Endothelial cell of umbilical vein (primary cell): ENCODE results near the gene CACNA1C. TPM values are rescaled to one million over a fixed set of nuclear protein-coding genes. Genes with fewer than 3 reads are reported as not detected.

Experiments used
- BruUV-seq: library from RNA; stranded (reverse); fragments of 400-500 nt; replicated peaks from 2 replicates; lab custom pipeline; 2021; lab: Mats Ljungman, UMichigan
- CTCF ChIA-PET: fragments of 300-600, 350-600 bp; sonication (Branson Sonifier 250); formaldehyde crosslinking; loops from one replicate; lab custom pipeline; 2021; ENCODE audit warnings: antibody characterized with exemption, inconsistent platforms; lab: Charles Lee
- POLR2A ChIA-PET: fragments of 300-600, 350-600 bp; sonication (Branson Sonifier 250); formaldehyde crosslinking; loops from one replicate; lab custom pipeline; 2021; ENCODE audit warnings: antibody characterized with exemption, inconsistent platforms; lab: Charles Lee
- DNase-seq: peaks from one replicate; pipeline ENCODE4 v3.0.0-alpha.2; 2011; ENCODE audit warnings: low read depth, low spot score
- FAIRE-seq: peaks from 2 replicates; lab custom pipeline; 2011; peaks lifted over from hg19 to GRCh38; lab: Jason Lieb, UNC
- H2AFZ ChIP-seq: 2 replicates; pipeline ENCODE4 v1.6.0; 2012; ENCODE audit warnings: low read depth, low read length, control low read depth, inconsistent platforms
- H3K27ac ChIP-seq: 2 replicates; pipeline ENCODE4 v1.5.1; 2011; ENCODE audit warnings: low read depth, mild to moderate bottlenecking, control low read depth, low read length, moderate library complexity; ENCODE audit not compliant: insufficient read depth
- H3K27me3 ChIP-seq, 2 experiments: 2 replicates each; pipeline versions ENCODE4 v1.6.0 to v1.6.1; 2011; ENCODE audit warnings: low read length in 2 of 2, mixed read lengths in 1 of 2; ENCODE audit not compliant: control insufficient read depth in 2 of 2, insufficient read depth in 2 of 2
- H3K36me3 ChIP-seq, 2 experiments: 2 replicates in 1 of 2; 3 replicates in 1 of 2; pipeline ENCODE4 v1.5.1; 2011; ENCODE audit warnings: low read length in 2 of 2, mild to moderate bottlenecking in 1 of 2, moderate library complexity in 1 of 2; ENCODE audit not compliant: control insufficient read depth in 2 of 2, insufficient read depth in 2 of 2; ENCODE audit errors: extremely low read depth in 1 of 2
- H3K4me1 ChIP-seq: 3 replicates; pipeline ENCODE4 v1.5.1; 2011; ENCODE audit warnings: mild to moderate bottlenecking, low read length; ENCODE audit not compliant: control insufficient read depth, insufficient read depth; ENCODE audit errors: extremely low read depth
- H3K4me2 ChIP-seq: 2 replicates; pipeline ENCODE4 v1.6.1; 2011; ENCODE audit warnings: low read length, control low read depth, mixed read lengths; ENCODE audit not compliant: insufficient read depth
- H3K4me3 ChIP-seq, 3 experiments: fragments of 200-600 bp in 1 of 3; sonication (generic), shearing (Covaris generic) in 1 of 3; replicated peaks in 1 of 3; 2 replicates each; pipeline ENCODE4 v1.5.1; 2011 to 2016; ENCODE audit warnings: control low read depth in 3 of 3, low read length in 3 of 3, mild to moderate bottlenecking in 2 of 3, inconsistent platforms in 1 of 3, low read depth in 1 of 3, moderate library complexity in 1 of 3; ENCODE audit not compliant: insufficient read depth in 1 of 3
- H3K79me2 ChIP-seq: 2 replicates; pipeline ENCODE4 v1.6.0; 2012; ENCODE audit warnings: low read length, inconsistent platforms; ENCODE audit not compliant: control insufficient read depth, insufficient read depth
- H3K9ac ChIP-seq: replicated peaks from 2 replicates; pipeline ENCODE3; 2011; ENCODE audit warnings: low read length, control low read depth; ENCODE audit not compliant: insufficient read depth; ENCODE audit errors: extremely low read depth
- H3K9me1 ChIP-seq: replicated peaks from 3 replicates; pipeline ENCODE4 v1.6.0; 2011; ENCODE audit warnings: mild to moderate bottlenecking, low read length; ENCODE audit not compliant: control insufficient read depth, insufficient read depth; ENCODE audit errors: extremely low read depth
- H3K9me3 ChIP-seq: replicated peaks from 2 replicates; pipeline ENCODE4 v1.5.1; 2012; ENCODE audit warnings: low read length, inconsistent platforms; ENCODE audit not compliant: control insufficient read depth, insufficient read depth
- H4K20me1 ChIP-seq: replicated peaks from 2 replicates; pipeline ENCODE3; 2011; ENCODE audit warnings: mild to moderate bottlenecking, low read length; ENCODE audit not compliant: control insufficient read depth, insufficient read depth; ENCODE audit errors: extremely low read depth
- EZH2 ChIP-seq: IDR thresholded peaks from 2 replicates; pipeline ENCODE4 v1.6.1; 2012; ENCODE audit warnings: borderline replicate concordance, low read depth, mild to moderate bottlenecking, moderate library complexity, low read length, inconsistent platforms; ENCODE audit not compliant: severe bottlenecking
- dilution Hi-C: fragments of 300-500 bp; cut with MboI; formaldehyde crosslinking; loops from one replicate; pipeline ENCODE4 v1.15.0; 2019; ENCODE audit warnings: low sequenced_read_pairs; ENCODE audit not compliant: extremely low pct_ligation_motif_present
- intact Hi-C: fragments of 100-400 bp; cut with micrococcal nuclease; formaldehyde crosslinking; loops from one replicate; pipeline ENCODE4 v1.10.0; 2022
- polyA plus RNA-seq, 4 experiments: library from polyadenylated mRNA; depleted of rRNA in 3 of 4; stranded (reverse) in 3 of 4; unstranded in 1 of 4; fragments of >200 nt; gene quantifications; 2 replicates each; pipeline versions ENCODE4 v1.2.1 to v1.2.3, GENCODE V29; 2011 to 2012; ENCODE audit warnings: missing spikeins in 1 of 4
- total RNA-seq: library from RNA; stranded (reverse); gene quantifications from 2 replicates; pipeline ENCODE4 v1.2.3, GENCODE V29; 2021
- TF ChIP-seq, protein P1 (sequence below), 2 donors: IDR thresholded peaks; 1 replicate in 1 of 2; 2 replicates in 1 of 2; pipeline ENCODE4 v1.5.1; 2011; ENCODE audit warnings: low read length in 2 of 2, mild to moderate bottlenecking in 2 of 2, moderate library complexity in 2 of 2, control low read depth in 1 of 2, inconsistent platforms in 1 of 2, low read depth in 1 of 2; ENCODE audit not compliant: insufficient read depth in 1 of 2; ENCODE audit errors: extremely low read depth in 1 of 2
- TF ChIP-seq, protein P2 (sequence below): IDR thresholded peaks from 2 replicates; pipeline ENCODE4 v1.6.1; 2011; ENCODE audit not compliant: insufficient read depth, insufficient read length

Gene CACNA1C
- total and polyA plus RNA-seq, 2 donors (not counting 3 experiments of a cell fraction or from before 2014, with no cell fraction given): not detected

DNA sequence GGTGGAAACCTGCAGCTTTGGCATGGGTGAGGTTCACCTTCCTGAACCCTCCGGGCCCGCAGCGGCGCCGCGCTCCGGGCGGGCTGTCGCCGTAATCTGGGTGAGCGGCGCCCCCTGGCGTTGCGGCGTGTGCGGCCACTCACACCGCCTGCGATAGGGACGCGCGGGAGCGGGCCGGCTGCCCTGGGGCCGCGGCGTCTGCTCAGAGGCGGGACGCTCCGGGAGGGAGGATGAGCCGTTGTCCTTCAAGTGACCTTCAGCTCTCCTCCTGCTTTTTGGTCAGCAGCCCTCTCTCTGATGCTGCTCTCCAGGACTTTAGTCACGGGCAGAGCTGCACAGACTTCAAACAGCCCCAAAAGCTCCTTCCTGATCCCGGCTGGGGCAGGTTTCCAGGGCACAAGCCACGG is 530.3 kb downstream of the CACNA1C start:
- DNase-seq: peak; percentile 20

More for the DNA sequence above, 530.3 kb downstream of the CACNA1C start:
- no TSS peak for BruUV-seq
- intact Hi-C loops: loop anchor here (1.0 to 10.0 kb wide), 9 partner anchors 62 to 951 kb away; no protein-coding TSS in a partner anchor
- Histone ChIP-seq H3K4me2 (no peak overlapping the region), H2AFZ (no peak overlapping the region), H3K4me3 (no peak overlapping the region), H3K9ac (no peak overlapping the region), H3K36me3 (no peaks in the 10 kb centered on the region), H3K4me1 (no peaks in the 10 kb centered on the region), H3K27ac (no peak overlapping the region), H3K9me1 (no peaks in the 10 kb centered on the region), H3K9me3 (no peaks in the 10 kb centered on the region), H3K79me2 (no peaks in the 10 kb centered on the region), H4K20me1 (no peaks in the 10 kb centered on the region), H3K27me3 (peaks cover 6% of the 10 kb centered on the region in 2 experiments)
- peak; percentile 61 for TF ChIP-seq EZH2
- TF ChIP-seq, protein P1, sequence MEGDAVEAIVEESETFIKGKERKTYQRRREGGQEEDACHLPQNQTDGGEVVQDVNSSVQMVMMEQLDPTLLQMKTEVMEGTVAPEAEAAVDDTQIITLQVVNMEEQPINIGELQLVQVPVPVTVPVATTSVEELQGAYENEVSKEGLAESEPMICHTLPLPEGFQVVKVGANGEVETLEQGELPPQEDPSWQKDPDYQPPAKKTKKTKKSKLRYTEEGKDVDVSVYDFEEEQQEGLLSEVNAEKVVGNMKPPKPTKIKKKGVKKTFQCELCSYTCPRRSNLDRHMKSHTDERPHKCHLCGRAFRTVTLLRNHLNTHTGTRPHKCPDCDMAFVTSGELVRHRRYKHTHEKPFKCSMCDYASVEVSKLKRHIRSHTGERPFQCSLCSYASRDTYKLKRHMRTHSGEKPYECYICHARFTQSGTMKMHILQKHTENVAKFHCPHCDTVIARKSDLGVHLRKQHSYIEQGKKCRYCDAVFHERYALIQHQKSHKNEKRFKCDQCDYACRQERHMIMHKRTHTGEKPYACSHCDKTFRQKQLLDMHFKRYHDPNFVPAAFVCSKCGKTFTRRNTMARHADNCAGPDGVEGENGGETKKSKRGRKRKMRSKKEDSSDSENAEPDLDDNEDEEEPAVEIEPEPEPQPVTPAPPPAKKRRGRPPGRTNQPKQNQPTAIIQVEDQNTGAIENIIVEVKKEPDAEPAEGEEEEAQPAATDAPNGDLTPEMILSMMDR (IDR thresholded peaks at IDR 0.05; ENCODE audit: extremely low read depth in 1 of 2, insufficient read depth in 1 of 2, low read depth in 1 of 2, low read length in 2 of 2): peak; percentile 78 to 85
- TF ChIP-seq, protein P2, sequence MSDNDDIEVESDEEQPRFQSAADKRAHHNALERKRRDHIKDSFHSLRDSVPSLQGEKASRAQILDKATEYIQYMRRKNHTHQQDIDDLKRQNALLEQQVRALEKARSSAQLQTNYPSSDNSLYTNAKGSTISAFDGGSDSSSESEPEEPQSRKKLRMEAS: no peak
- dilution Hi-C loops: no loop called here
- no peak for FAIRE-seq
- ChIA-PET CTCF (interaction anchor here (0.5 to 4.0 kb wide), 17 partner anchors 11 to 948 kb away, joined by 3 to 18 read pairs (median 4); no protein-coding TSS in a partner anchor), POLR2A (no interaction called here)
